ENCODE results near the gene SMAD1. TPM values are rescaled to one million over a fixed set of nuclear protein-coding genes. Genes with fewer than 3 reads are reported as not detected.
"Not testable (repeated sequence)": the region's sequence is repeated elsewhere in the genome, so short reads cannot be mapped to it uniquely, and the experiment has no call there.

SMAD1 gene
- total and polyA plus RNA-seq, 11 donors = 1.8 to 21.4 (median 14.8) TPM

DNA sequence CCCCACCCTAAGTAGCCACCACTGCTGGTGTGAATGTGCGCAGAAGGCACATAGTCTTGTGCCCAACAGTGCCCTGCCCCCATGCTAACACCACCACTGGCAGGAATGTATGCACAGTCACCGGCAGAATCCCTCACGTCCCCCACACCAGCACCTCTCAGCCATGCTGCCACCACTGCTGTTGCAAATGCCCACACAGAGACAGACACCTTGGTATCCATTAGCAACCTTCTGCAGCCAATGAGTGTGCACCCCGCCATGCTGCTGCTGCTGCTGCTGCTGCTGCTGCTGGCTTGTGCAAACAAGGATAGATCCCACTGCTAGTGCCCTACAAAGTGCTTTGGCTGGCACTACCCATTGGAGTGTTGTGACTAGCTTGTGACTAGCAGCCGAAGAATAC, 85.1 kb downstream of the SMAD1 start:
- Histone ChIP-seq H3K27me3 (no peaks in the 10 kb centered on the region), H3K4me3 (no peak overlapping the region), H3K27ac (no peak overlapping the region), H3K9me3 (peaks cover 0 to 17% (median 0%) of the 10 kb centered on the region in 12 donors), H3K4me1 (no peaks in the 10 kb centered on the region), H3K36me3 (no peaks in the 10 kb centered on the region)
- intact Hi-C loops (cut with DNase I) = no loop called here
- TF ChIP-seq CTCF (IDR thresholded peaks at IDR 0.05) (no peak), POLR2A (IDR thresholded peaks at IDR 0.05) (no peak)
- no peak for DNase-seq
- 76 to 95% (median 86%) methylated on average over 4 to 5 of the region's 5 CpGs for WGBS, 4 donors
- peak in 1 of 4 donors; percentile 34 for ATAC-seq

DNA sequence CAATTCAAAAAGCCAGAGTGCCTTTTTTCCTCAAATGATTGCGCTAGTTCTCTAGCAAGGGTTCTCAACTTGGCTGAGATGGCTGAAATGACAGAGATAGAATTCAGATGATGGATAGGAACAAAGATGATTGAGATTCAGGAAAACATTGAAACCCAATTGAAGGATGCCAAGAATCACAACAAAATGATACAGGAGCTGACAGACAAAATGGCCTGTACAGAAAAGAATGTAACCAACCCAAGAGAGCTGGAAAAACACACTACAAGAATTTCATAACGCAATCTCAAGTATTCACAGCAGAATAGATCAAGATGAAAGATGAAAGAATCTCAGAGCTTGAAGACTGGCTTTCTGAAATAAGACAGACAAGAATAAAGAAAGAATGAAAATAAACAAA, 85.9 kb downstream of the SMAD1 start:
- TF ChIP-seq POLR2A (IDR thresholded peaks at IDR 0.05) (no peak), CTCF (IDR thresholded peaks at IDR 0.05) (no peak)
- Histone ChIP-seq H3K27me3 (no peaks in the 10 kb centered on the region), H3K4me1 (no peaks in the 10 kb centered on the region), H3K9me3 (peaks cover 0 to 20% (median 0%) of the 10 kb centered on the region in 12 donors), H3K4me3 (no peak overlapping the region), H3K27ac (no peak overlapping the region), H3K36me3 (no peaks in the 10 kb centered on the region)
- ATAC-seq (no peak), DNase-seq (no peak)
- intact Hi-C loops (cut with DNase I) = no loop called here
- 94 to 97% (median 95%) methylated on average over 2 of the region's 2 CpGs for WGBS, 4 donors

- H3K4me3 ChIP-seq; H3K36me3 ChIP-seq; H3K27ac ChIP-seq; H3K4me1 ChIP-seq; H3K27me3 ChIP-seq; DNase-seq; ATAC-seq; intact Hi-C loops (cut with DNase I): not testable (repeated sequence)
- WGBS, 4 donors = 79 to 92% (median 84%) methylated on average over 7 of the region's 7 CpGs
- H3K9me3 ChIP-seq = peaks cover 0 to 19% (median 0%) of the 10 kb centered on the region in 12 donors
Measured at GRCh38 chr4:145574546-145574945, 92.9 kb downstream of the SMAD1 start.

- Histone ChIP-seq H3K36me3 (no peaks in the 10 kb centered on the region), H3K4me3 (no peak overlapping the region), H3K27ac (no peak overlapping the region), H3K4me1 (no peaks in the 10 kb centered on the region), H3K27me3 (no peaks in the 10 kb centered on the region), H3K9me3 (peaks cover 0 to 18% (median 0%) of the 10 kb centered on the region in 12 donors)
- DNase-seq = no peak
- no peak for ATAC-seq
- 80 to 91% (median 86%) methylated on average over 3 of the region's 3 CpGs for WGBS, 4 donors
- TF ChIP-seq POLR2A (IDR thresholded peaks at IDR 0.05) (no peak), CTCF (IDR thresholded peaks at IDR 0.05) (no peak)
- intact Hi-C loops (cut with DNase I) = no loop called here
Measured at GRCh38 chr4:145580906-145581305, 99.3 kb downstream of the SMAD1 start.
